ENCODE measurements around the gene EFCAB12.

The EFCAB12 gene

DNA sequence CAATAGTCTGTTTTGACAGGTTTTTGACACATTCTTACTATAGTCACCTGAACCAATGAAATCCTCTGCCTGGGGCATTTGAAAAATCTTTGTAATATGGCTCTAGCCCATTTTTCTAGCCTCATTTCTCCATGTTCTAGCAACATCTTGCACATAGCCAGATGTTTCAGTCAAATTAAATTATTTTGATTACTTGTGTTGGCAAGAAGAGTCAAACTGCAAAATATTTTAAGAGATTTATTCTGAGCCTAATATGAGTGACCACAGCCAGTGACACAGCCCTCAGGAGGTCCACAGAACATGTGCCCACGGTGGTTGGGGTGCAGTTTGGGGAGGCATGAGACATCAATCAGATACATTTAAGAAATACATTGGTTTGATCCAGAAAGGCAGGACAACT is 18.5 kb upstream of the EFCAB12 start:
- in situ Hi-C loops (cut with MboI; ENCODE audit: low sequenced_read_pairs), result no loop called here

DNA sequence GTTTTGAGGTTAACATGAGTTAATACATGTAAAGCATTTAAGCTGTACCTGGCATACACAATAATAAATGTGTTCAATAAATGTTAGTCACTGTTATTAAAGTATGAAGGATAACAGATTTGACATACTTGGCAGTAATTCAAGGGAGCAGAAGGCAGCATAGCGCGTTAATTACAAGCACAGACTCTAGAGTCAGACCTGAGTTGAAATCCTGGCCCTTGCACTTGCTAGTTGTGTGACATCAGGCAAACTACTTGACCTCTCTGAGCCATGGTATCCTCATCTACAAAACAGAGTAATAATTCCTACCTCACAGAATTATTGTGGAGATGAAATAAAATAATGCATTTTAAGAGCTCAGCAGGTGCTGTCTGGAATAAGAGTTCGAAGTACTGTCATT is 17.0 kb upstream of the EFCAB12 start:
- in situ Hi-C loops (cut with MboI; ENCODE audit: low sequenced_read_pairs), result no loop called here

DNA sequence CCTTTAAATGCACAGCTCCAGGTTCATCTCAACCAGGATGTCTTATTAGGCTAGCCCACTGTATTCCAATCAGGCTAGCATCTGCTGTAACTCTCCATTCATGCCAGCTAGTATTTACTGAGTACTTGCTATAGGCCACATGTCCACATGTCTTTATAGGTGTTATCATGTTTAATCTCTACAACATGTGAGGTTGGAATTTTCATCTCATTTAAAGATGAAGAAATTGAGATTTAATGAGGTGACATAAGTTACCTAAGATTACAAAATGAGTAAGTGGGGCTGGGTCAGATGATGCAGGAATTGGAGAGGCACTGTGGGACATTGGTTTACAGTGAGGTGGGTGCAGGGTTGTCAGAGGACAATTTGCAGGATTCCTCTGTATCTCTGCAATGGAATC is 14.5 kb upstream of the EFCAB12 start:
- in situ Hi-C loops (cut with MboI; ENCODE audit: low sequenced_read_pairs), result no loop called here

DNA sequence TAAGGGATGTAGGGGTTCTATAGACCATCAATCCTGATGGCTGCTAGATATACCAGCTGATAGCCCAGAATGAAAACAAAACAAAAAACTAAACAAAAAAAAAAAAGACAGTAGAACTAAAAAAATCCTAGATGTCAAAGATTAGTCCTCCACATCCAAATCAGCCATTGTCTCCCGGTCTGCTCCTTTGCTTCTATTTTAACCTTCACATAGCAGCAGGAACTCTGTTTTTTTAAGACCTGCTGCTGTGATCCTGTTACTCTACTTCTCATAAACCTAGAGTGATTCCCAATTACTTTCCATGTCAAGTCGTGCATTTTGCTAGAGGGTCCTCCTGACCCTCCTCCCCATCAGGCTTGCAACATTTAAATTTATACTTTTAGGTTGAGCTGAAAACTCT is 14.1 kb upstream of the EFCAB12 start:
- in situ Hi-C loops (cut with MboI; ENCODE audit: low sequenced_read_pairs), result no loop called here

DNA sequence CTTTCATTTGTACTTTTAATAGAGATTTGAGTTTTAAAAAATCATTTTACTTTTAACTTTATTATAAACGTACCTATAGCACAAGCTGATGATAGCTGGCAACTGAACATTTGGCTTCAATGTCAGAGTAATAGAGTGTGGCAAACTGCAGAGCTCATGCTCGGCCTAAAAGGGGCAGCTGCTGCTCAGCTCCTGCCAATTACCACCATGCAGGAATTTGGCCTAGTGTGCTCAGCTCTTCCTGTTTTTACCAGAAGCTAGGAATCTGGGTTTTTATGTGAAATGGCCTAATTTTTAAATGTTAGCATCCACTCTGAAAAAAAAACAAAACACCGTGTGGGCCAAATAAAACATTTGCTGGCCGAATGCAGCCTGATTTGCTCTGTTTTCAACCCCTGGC is 13.3 kb upstream of the EFCAB12 start:
- in situ Hi-C loops (cut with MboI; ENCODE audit: low sequenced_read_pairs), result no loop called here

DNA sequence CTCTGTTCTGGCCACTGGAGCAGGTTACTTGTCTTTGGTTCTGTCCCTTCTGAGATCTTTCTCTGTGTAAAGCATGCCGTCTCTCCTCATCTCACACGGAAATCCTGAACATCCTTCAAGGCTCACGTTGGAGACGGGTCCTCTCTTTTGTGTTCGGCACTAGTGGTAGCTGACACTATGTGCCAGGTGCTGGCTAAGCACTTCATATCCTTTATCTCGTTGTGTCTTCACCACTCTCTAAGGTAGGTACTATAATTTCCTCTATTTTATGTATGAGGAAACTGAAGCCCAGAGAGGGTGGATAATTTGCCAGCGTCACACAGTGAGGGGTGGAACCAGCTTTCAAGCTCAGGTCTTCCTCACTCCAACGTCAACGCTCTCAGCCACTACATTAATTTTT is 12.8 kb upstream of the EFCAB12 start:
- in situ Hi-C loops (cut with MboI; ENCODE audit: low sequenced_read_pairs), result no loop called here

DNA sequence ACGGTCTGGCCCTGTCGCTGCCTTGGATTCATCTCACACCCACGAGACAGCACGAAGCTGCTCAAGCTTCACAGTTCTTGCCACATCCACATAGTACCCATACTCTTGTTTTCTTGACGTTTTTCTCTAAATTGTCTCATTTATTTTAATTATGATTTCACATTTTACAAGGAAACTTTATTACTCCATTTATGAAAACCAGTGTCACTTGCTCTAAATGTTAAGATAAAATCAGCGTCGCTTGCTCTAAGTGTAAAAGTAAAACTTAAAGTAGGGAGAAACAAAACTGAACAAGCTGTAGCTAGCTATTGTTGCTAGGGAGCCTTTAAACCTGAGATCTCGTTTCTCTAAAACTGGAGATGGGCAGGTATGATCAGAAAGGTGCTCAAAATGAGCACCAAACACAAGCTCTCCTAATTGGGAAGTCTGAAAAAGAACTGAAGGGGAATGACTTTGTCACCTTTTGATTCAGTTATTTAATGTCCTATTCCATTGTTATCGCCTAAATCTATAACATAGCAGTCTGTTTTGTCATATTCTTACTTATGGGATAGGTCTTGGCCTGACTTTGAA is 12.3 kb upstream of the EFCAB12 start:
- in situ Hi-C loops (cut with MboI; ENCODE audit: low sequenced_read_pairs), result no loop called here

DNA sequence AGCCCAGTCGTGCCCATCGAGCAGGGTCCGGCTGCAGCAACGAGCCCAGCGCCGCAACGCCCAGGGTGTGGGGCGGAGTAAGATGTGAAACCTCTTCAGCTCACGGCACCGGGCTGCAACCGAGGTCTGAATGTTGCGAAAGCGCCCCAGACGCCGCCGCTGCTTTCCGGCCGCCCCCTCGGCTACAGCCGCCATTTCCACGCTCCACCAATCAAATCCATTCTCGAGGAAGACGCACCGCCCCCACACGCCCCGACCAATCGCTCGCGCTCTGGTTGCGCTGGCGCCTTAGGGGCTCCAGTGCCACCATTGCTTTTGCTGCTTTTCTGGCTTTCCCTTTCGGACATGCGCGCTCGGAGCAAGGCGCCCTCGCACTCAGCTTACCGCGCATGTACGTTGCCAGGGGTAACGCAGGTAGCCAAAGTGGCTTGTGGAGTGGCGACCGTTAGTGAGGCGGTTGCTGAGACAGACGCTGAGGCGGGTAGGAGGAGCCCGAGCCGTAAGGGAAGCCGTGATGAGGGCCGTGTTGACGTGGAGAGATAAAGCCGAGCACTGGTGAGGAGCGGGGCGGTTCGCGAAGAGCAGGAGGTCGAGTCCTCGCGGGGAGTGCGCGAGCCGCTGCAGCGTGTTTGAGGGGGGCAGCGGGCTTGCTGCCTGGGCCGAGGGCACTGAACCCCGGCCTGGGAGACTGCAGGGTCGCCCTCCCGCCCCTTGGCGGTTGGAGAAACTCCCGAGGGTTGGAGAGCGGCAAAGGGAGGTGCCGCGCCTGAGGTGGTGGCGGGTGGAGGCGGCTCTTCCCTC is 11.6 kb upstream of the EFCAB12 start, which contains the start of the genes IFT122 and MBD4:
TSS of gene IFT122 (plus strand) at position 408 of the 801 bp plus-strand sequence. CDS start at position 515, 107 bp downstream.
TSS of gene MBD4 (minus strand) at position 132 of the 801 bp plus-strand sequence. CDS start at position 17, 115 bp downstream.
- in situ Hi-C loops (cut with MboI; ENCODE audit: low sequenced_read_pairs), result no loop called here

DNA sequence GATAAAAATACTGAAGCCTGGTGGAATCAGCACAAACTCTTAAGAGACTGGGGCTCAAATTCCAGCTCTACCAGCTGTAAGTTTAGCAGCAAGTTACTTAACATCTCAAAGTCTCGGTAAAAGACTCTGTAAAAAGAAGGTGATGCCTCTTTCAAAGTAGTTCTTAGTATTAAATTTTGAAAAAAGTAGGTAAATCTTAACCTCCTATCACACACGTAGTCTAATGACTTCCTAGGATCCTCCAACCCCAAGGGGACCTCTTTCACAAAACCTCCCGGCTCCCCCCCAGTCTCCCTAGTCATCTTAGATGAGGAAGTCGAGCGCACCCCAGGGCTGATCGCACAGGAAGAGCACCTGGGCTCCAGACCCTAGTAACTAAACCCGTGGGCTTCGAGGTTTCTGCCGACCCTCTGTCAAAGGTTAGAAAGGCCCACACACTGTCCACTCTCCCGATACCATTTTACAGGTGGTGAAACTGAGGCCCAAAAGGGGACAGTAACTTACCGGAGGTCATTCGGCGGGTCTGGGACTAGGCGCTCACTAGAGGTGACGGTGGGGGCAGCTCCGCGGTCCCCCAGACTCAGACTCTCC is 10.9 kb upstream of the EFCAB12 start:
- in situ Hi-C loops (cut with MboI; ENCODE audit: low sequenced_read_pairs), result no loop called here

DNA sequence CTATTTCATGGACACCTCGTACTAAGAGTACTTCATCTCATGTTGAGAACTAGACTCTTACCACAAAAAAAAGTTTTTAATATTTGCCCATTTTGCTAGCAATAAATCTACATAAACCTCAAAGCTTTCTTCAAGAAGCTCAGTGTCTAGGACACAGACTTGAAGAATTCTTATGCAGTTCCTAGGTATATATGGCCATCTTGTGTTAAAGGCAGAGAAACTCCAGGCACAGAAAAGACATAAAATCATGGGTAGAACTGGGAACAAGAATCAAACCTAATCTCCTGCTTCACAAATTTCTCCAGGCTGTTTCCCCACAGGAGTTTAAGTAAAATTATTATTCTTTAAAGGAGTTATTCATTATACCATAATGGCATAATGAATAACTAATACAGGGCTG is 6.9 kb upstream of the EFCAB12 start:
- in situ Hi-C loops (cut with MboI; ENCODE audit: low sequenced_read_pairs), result no loop called here

DNA sequence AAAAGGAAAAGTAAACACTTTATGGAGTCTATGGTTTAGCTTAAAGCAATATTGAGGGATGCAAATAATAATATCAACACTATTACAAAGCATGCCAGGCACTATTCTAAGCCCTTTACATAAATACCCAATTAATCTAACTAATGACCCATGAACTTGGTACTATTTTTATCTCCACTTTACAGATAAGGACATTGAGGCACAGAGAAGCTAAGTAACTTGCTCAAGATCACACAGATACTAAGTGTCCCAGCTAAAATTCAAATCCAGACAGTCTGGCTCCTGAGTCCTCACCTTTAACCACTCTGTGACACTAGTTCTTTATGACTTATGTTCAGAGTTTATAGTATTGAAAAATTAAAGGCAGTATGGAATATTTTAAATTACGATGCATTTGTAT is 5.7 kb upstream of the EFCAB12 start:
- in situ Hi-C loops (cut with MboI; ENCODE audit: low sequenced_read_pairs), result no loop called here

DNA sequence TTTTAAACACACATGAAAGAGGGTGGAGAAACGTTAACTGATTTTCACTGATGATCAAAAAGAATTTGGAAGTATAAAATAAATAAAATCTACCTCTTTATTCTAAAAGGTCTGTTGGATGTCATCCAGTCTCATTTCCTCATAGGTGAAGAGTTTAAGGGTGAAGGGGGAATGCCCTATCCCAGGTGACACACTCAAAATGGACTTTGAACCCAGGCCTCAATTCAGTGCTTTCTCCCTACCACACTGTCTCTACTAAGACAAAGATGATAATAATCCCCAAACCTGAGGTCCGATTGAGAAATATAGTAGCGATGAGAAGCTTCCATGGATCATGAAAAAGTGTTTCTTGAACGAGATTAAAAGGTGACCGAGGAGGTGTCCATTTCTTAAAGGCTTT is 5.1 kb upstream of the EFCAB12 start:
- in situ Hi-C loops (cut with MboI; ENCODE audit: low sequenced_read_pairs), result no loop called here

DNA sequence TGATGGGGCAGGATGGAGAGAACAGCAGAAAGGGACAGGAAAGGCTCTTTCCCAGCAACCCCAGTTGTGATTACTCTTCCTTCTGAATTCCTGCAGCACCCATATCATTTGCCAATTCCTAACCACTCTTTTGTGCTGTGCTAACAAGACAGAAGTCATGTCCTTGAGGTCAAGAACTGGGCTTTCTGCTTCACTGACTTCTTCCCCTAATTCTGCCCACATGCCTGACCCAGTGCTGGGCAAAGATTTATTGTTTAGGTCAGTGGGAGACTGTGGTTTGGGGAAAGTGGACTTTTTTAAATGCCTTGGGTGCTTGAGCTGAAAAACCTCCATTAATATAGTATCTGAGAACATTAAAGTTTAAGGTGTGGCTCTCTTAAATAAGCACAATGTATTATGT is 4.2 kb upstream of the EFCAB12 start:
- in situ Hi-C loops (cut with MboI; ENCODE audit: low sequenced_read_pairs), result no loop called here

DNA sequence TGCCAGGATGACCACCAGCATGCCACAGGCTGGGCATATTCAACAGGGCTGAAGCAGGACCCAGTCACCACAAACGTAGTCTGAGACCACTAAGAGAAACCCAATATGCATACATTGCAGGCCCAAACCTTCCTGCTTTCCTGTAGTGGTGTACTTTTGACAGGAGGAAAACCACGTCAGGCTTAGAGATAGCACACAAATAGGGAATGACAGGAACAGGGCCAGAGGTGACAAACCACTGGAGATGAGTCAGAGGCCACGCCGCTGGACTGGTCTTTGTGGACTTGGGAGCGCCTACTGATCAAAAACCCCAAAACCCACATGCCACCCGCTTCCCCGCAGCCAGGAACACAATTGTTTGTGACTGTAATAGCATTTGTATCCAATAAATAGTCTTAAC is 3.6 kb upstream of the EFCAB12 start:
- in situ Hi-C loops (cut with MboI; ENCODE audit: low sequenced_read_pairs), result no loop called here

DNA sequence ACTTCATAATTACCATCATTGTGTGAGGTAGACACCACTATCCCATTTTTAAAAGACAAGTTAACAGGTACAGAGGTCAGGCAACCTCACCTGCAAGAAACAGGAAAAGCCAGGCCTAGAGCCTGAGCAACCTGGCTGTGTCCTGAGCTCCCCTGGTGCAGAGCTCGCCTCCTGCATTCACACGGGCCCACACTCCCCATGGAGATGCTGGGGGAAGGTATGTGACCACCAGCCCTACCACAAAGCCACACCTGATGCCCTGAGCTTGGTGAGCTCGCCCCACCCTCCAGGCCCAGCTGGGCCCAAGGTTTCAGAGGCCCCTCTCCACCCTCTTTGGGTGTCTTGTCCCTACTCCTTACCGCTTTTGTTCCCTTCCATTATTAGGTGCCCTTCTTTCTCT is 1.2 kb upstream of the EFCAB12 start:
- in situ Hi-C loops (cut with MboI; ENCODE audit: low sequenced_read_pairs), result no loop called here

DNA sequence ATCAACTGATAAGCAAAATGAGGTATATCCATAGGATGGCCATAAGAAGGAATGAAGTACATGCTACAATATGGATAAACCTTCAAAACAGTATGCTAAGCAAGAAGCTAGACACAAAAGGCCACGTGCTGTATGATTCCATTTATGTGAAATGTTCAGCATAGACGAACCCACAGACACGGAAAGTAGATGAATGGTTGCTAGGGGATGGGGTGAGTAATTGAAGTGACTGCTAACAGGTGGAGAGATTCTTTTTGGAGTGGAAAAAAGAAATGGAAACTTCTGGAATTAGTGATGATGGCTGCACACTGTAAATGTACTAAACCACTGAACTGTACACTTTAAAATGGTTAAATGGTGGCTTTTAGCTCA is 630 bp upstream of the EFCAB12 start:
- in situ Hi-C loops (cut with MboI; ENCODE audit: low sequenced_read_pairs), result no loop called here

DNA sequence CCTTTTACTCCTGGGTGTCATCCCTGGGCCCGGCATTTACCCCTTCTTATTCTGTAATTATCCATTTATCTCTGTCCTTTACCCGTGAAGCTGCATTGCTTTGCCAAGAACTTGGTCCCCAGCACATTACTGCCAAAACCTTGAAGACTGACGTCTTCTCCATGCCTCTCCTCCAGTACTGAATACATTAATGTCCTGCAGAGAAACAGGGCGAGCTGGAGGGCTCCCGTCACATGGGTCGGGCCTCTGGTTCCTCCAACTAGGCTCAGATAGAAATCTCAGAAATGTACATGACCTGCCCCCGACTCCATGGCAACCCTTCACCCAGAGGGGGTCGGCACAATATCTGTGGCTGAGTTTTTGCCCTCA is 445 bp downstream of the EFCAB12 start:
- in situ Hi-C loops (cut with MboI; ENCODE audit: low sequenced_read_pairs), result no loop called here

DNA sequence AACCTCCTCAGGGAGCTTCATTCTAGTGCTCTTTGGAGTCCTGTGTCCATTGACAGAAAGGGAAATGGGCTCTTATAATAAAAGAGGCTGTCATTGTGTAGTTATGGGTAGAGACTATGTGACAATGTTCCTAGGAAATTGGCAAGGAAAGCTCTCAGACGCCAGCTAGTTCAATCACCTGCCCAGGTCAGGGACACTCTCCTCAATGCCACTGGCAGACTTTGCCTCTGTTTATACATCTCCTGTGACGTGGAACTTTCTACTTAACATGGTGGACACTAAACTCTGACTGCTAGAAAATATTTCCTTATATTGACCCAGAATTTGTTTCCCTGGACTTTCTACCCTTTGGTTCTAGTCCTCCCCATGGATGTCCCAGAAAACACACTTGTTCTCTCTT is 2.8 kb downstream of the EFCAB12 start:
- in situ Hi-C loops (cut with MboI; ENCODE audit: low sequenced_read_pairs), result no loop called here

DNA sequence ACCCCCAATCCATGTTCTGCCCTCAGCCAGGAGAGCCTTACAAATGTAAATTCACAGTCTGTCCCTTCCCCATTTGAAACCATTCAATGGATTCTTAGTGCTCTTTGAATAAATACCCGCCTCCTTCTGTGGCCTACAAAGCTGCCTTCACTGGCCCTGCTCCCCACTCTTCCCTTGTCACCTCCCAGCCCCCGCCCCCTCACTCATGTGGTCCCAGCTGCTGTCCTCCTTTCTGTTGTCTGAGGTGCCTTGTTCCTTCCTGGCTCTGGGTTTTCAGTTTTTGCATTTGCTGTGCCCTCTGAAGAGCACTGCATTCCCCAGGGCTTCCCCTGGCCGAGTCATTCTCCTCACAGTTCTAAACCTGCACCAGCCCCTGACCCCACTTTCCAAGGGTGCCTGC is 3.2 kb downstream of the EFCAB12 start:
- in situ Hi-C loops (cut with MboI; ENCODE audit: low sequenced_read_pairs), result no loop called here

DNA sequence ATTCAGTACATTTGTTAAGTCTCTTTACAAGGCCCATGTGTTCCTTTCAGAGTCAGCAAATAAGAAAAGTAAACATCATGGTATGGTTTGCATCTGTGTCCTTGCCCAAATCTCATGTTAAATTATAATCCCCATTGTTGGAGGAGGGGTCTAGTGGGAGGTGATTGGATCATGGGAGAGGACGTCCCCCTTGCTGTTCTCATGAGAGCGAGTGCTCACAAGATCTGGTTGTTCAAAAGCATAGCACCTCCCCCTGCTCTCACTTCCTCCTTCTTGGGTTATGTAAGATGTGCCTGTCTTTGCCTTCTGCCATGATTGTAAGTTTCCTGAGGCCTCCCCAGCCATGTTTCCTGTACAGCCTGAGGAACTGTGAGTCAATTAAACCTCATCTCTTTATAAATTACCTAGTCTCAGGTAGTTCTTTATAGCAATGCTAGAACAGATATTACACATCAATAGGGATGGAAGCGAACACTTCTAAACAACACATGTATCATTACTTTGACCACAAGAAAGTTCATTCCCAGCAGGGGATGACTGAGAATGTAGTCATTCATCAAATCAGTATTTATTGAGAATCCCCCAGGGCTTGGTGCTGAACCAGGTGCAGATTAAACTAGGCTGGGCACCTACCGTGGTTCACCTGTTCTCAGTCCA is 4.1 kb downstream of the EFCAB12 start:
- in situ Hi-C loops (cut with MboI; ENCODE audit: low sequenced_read_pairs), result no loop called here

DNA sequence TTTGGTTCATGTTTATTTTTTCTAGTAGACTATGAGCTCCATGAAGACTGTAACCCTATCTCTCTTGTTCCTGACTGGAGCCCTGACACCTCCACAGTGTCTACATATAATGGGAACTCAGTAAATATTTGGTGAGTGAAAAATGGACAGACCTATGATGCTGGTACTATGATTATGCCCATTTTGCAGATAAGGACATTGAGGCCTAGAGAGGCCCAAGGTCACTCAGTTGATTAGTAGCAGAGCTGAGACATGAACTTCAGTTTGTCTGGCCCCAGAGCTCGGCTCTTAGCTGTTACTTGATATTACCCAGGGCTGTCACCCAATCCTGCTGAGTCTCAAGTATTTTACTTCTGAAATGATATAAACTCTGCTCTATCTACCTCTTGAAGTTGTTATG is 5.5 kb downstream of the EFCAB12 start:
- in situ Hi-C loops (cut with MboI; ENCODE audit: low sequenced_read_pairs), result no loop called here
